Measurements from ENCODE around the gene WNK2.

GRCh38 chr9:93136011-93136440, 47.9 kb upstream of the WNK2 start:
- TF ChIP-seq CTCF (IDR thresholded peaks at IDR 0.05; ENCODE audit: insufficient read depth, low read length, poor library complexity, severe bottlenecking) (no peak), EZH2phosphoT487 (conservative IDR thresholded peaks at IDR 0.05; ENCODE audit: low read length) (no peak)
